PFSK-1 (cell line): ENCODE measurements around the gene SMIM44.

Experiments
- POLR2AphosphoS5 ChIP-seq: IDR thresholded peaks from 2 replicates; pipeline ENCODE4 v1.6.1; 2012; ENCODE audit warnings: low read depth, mild to moderate bottlenecking, control low read depth, low read length, moderate library complexity
- SIN3A ChIP-seq: IDR thresholded peaks from 2 replicates; pipeline ENCODE4 v1.6.1; 2012; ENCODE audit warnings: mild to moderate bottlenecking, low read length, moderate library complexity, borderline replicate concordance; ENCODE audit not compliant: insufficient read depth
- TAF1 ChIP-seq: IDR thresholded peaks from 2 replicates; pipeline ENCODE4 v1.6.1; 2012; ENCODE audit warnings: low read length, control low read depth, borderline replicate concordance; ENCODE audit not compliant: insufficient read depth
- TF ChIP-seq, protein P1 (sequence below), 2 experiments: IDR thresholded peaks; 2 replicates each; pipeline versions ENCODE4 v1.6.1 to v1.8.0; 2011 to 2012; ENCODE audit warnings: low read depth in 2 of 2, low read length in 2 of 2, control low read depth in 1 of 2, inconsistent platforms in 1 of 2, mild to moderate bottlenecking in 1 of 2, moderate library complexity in 1 of 2; ENCODE audit not compliant: insufficient read depth in 1 of 2

DNA sequence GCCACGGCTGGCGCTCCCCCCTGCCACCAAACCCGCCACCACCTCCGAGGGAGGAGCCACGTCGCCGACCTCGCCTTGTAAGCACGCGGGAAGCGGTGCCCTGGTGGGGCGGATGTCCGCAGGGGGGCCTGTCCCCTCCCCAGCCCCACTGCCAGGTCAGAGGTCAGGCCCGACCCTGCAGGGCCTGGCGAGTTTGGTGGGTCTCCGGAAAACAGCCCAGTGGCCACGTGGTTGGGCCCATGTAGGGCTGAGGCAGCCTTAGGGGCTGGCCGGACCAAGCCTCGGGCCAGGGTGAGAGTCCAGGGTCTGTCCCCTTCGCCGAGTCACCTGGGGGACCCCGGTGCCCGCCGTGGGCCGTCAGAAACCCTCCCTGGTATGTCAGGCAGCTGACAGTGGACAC, 29.4 kb downstream of the SMIM44 start:
- TF ChIP-seq TAF1 = no peak
- TF ChIP-seq, protein P1, sequence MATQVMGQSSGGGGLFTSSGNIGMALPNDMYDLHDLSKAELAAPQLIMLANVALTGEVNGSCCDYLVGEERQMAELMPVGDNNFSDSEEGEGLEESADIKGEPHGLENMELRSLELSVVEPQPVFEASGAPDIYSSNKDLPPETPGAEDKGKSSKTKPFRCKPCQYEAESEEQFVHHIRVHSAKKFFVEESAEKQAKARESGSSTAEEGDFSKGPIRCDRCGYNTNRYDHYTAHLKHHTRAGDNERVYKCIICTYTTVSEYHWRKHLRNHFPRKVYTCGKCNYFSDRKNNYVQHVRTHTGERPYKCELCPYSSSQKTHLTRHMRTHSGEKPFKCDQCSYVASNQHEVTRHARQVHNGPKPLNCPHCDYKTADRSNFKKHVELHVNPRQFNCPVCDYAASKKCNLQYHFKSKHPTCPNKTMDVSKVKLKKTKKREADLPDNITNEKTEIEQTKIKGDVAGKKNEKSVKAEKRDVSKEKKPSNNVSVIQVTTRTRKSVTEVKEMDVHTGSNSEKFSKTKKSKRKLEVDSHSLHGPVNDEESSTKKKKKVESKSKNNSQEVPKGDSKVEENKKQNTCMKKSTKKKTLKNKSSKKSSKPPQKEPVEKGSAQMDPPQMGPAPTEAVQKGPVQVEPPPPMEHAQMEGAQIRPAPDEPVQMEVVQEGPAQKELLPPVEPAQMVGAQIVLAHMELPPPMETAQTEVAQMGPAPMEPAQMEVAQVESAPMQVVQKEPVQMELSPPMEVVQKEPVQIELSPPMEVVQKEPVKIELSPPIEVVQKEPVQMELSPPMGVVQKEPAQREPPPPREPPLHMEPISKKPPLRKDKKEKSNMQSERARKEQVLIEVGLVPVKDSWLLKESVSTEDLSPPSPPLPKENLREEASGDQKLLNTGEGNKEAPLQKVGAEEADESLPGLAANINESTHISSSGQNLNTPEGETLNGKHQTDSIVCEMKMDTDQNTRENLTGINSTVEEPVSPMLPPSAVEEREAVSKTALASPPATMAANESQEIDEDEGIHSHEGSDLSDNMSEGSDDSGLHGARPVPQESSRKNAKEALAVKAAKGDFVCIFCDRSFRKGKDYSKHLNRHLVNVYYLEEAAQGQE (IDR thresholded peaks at IDR 0.05; ENCODE audit: insufficient read depth in 1 of 2, low read depth in 2 of 2, low read length in 2 of 2) = no peak
- TF ChIP-seq SIN3A = no peak
- TF ChIP-seq POLR2AphosphoS5 = no peak
